BE2C (cell line): ENCODE results near the gene DMGDH.

Experiments used
- DNase-seq: peaks from one replicate; pipeline ENCODE4 v3.0.0-alpha.2; 2020
- H3K27me3 ChIP-seq: fragments of 250-450 bp; sonication (Bioruptor Pico); 2 replicates; pipeline ENCODE4 v1.5.1; 2020; ENCODE audit warnings: mild to moderate bottlenecking
- H3K36me3 ChIP-seq: fragments of 250-450 bp; sonication (Bioruptor Pico); 2 replicates; pipeline ENCODE4 v1.5.1; 2020; ENCODE audit warnings: mild to moderate bottlenecking
- H3K4me1 ChIP-seq: fragments of 250-450 bp; sonication (Bioruptor Pico); 2 replicates; pipeline ENCODE4 v1.5.1; 2020
- H3K4me3 ChIP-seq: 2 replicates; pipeline ENCODE4 v1.5.1; 2011; ENCODE audit warnings: low read depth, low read length
- H3K9me3 ChIP-seq: fragments of 250-450 bp; sonication (Bioruptor Pico); 2 replicates; pipeline ENCODE4 v1.5.1; 2020
- CTCF ChIP-seq: IDR thresholded peaks from 2 replicates; pipeline ENCODE4 v1.5.1; 2012; ENCODE audit warnings: mild to moderate bottlenecking, low read depth, low read length

The DMGDH gene

GRCh38 chr5:79075646-79076426 is 6.4 kb upstream of the DMGDH start:
- Histone ChIP-seq H3K36me3 (no peaks in the 10 kb centered on the region), H3K27me3 (no peaks in the 10 kb centered on the region), H3K9me3 (no peaks in the 10 kb centered on the region), H3K4me1 (peaks cover under 1% of the 10 kb centered on the region; the same call in 1 of the 2 replicates), H3K4me3 (no peak overlapping the region)
- no peak for DNase-seq
- TF ChIP-seq CTCF = no peak

GRCh38 chr5:79074641-79075040 is 5.2 kb upstream of the DMGDH start:
- no peaks in the 10 kb centered on the region for H3K27me3 ChIP-seq
- peaks cover 8% of the 10 kb centered on the region for H3K4me1 ChIP-seq
- no peak overlapping the region for H3K4me3 ChIP-seq
- 0 out of 2 replicates have a peak, but pooled peaks cover 2% of the 10 kb centered on the region for H3K9me3 ChIP-seq
- TF ChIP-seq CTCF = no peak
- H3K36me3 ChIP-seq = no peaks in the 10 kb centered on the region
- no peak for DNase-seq

- H3K27me3 ChIP-seq = no peaks in the 10 kb centered on the region
- no peaks in the 10 kb centered on the region for H3K36me3 ChIP-seq
- TF ChIP-seq CTCF = no peak
- peaks cover 8% of the 10 kb centered on the region for H3K4me1 ChIP-seq
- no peak overlapping the region for H3K4me3 ChIP-seq
- H3K9me3 ChIP-seq = 0 out of 2 replicates have a peak, but pooled peaks cover 2% of the 10 kb centered on the region
- DNase-seq = peak; percentile 42
Observed at GRCh38 chr5:79070350-79070667, 835 bp upstream of the DMGDH start.

GRCh38 chr5:79062436-79062835 is 7.0 kb downstream of the DMGDH start:
- no peaks in the 10 kb centered on the region for H3K4me1 ChIP-seq
- H3K9me3 ChIP-seq = no peaks in the 10 kb centered on the region
- no peak overlapping the region for H3K4me3 ChIP-seq
- no peaks in the 10 kb centered on the region for H3K27me3 ChIP-seq
- H3K36me3 ChIP-seq = no peaks in the 10 kb centered on the region
- DNase-seq = no peak
- TF ChIP-seq CTCF = no peak

GRCh38 chr5:79059674-79060073 is 9.8 kb downstream of the DMGDH start:
- H3K9me3 ChIP-seq = no peaks in the 10 kb centered on the region
- H3K4me1 ChIP-seq = no peaks in the 10 kb centered on the region
- no peak for TF ChIP-seq CTCF
- DNase-seq = no peak
- no peaks in the 10 kb centered on the region for H3K36me3 ChIP-seq
- no peaks in the 10 kb centered on the region; the same call in 1 of the 2 replicates for H3K27me3 ChIP-seq
- no peak overlapping the region for H3K4me3 ChIP-seq

GRCh38 chr5:79056847-79057246 is 12.6 kb downstream of the DMGDH start:
- Histone ChIP-seq H3K36me3 (no peaks in the 10 kb centered on the region), H3K4me1 (no peaks in the 10 kb centered on the region), H3K4me3 (no peak overlapping the region), H3K27me3 (no peaks in the 10 kb centered on the region; the same call in 1 of the 2 replicates), H3K9me3 (peaks cover 2% of the 10 kb centered on the region; the same call in 1 of the 2 replicates)
- no peak for DNase-seq
- no peak for TF ChIP-seq CTCF
